ENCODE data around the gene SRSF9. TPM values are rescaled to one million over a fixed set of nuclear protein-coding genes. Genes with fewer than 3 reads are reported as not detected.

SRSF9 gene
- total RNA-seq, 1 donor from 2014 or later: 255 TPM

DNA sequence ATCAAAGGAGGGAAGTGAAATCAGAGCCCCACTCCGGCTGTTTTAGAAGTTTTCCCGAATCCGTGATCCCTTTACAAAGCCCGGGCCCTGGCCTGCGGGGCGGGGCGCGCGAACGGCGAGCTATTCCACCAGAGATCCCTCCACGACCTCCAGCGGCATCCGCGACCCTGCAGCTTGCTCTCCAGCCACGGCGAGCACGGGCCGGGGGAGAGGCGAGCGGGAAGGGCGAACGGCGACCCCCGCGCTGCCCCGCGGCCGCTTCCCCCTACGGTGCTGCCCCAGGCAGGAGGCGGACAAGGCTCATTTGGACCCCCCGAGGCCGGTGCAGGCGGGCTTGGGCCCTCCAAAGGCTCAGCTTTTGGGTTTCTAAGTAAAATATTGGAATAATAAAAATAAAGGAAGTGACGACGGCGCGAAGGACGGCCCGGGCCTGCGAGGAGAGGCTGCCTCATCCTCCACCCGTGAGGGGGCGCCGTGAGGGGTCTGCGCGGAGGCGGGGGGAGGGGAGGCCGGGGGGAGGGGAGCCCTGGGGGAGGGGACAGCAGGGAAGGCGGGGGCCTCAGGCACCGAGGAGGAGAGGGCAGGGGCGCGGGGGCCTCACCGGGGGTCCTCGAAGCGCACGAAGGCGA, 613 bp downstream of the SRSF9 start:
- H3K4me3 Mint-ChIP-seq (ENCODE audit: unreplicated experiment): peak overlapping the region; percentile 95
- H3K27me3 Mint-ChIP-seq (ENCODE audit: unreplicated experiment): peaks cover 3% of the 10 kb centered on the region
- peaks cover 19% of the 10 kb centered on the region for H3K36me3 Mint-ChIP-seq (ENCODE audit: low read depth, unreplicated experiment)
- peaks cover 10% of the 10 kb centered on the region for H3K4me1 Mint-ChIP-seq (ENCODE audit: unreplicated experiment)
- TF ChIP-seq, protein P1, sequence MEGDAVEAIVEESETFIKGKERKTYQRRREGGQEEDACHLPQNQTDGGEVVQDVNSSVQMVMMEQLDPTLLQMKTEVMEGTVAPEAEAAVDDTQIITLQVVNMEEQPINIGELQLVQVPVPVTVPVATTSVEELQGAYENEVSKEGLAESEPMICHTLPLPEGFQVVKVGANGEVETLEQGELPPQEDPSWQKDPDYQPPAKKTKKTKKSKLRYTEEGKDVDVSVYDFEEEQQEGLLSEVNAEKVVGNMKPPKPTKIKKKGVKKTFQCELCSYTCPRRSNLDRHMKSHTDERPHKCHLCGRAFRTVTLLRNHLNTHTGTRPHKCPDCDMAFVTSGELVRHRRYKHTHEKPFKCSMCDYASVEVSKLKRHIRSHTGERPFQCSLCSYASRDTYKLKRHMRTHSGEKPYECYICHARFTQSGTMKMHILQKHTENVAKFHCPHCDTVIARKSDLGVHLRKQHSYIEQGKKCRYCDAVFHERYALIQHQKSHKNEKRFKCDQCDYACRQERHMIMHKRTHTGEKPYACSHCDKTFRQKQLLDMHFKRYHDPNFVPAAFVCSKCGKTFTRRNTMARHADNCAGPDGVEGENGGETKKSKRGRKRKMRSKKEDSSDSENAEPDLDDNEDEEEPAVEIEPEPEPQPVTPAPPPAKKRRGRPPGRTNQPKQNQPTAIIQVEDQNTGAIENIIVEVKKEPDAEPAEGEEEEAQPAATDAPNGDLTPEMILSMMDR (IDR thresholded peaks at IDR 0.05; ENCODE audit: unreplicated experiment): no peak
- no peaks in the 10 kb centered on the region for H3K9me3 Mint-ChIP-seq (ENCODE audit: unreplicated experiment)
- peak; percentile 57 for DNase-seq (ENCODE audit: low spot score)
- peak overlapping the region; percentile 93 for H3K27ac Mint-ChIP-seq (ENCODE audit: unreplicated experiment)

DNA sequence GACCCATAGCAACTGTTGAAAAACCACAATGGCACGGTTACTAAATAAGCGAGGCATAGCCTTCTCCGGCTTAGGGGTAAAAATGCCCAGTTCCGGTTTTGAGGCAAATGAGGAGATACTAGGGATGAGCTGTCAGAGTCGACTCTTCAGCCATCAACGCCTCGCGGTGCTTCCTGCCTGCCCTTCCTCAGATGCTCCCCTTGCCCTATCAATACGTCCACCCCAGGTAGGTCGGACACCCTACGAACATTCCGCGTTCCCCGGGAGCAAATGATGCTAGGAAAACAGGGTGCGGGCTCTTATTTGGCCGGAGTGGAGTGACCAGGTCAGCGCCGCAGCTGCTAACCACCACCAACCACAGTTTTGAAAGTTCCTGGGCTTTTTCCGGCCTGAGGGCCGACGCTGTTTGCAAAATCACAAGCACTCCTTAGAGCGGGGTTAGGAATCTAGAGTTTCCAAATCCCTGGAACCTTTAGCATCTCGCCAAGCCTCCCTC, 1.2 kb downstream of the SRSF9 start:
- peaks cover 25% of the 10 kb centered on the region for H3K36me3 Mint-ChIP-seq (ENCODE audit: low read depth, unreplicated experiment)
- TF ChIP-seq, protein P1 (IDR thresholded peaks at IDR 0.05; ENCODE audit: unreplicated experiment): no peak
- peak overlapping the region; percentile 93 for H3K27ac Mint-ChIP-seq (ENCODE audit: unreplicated experiment)
- peaks cover 10% of the 10 kb centered on the region for H3K4me1 Mint-ChIP-seq (ENCODE audit: unreplicated experiment)
- peak; percentile 60 for DNase-seq (ENCODE audit: low spot score)
- peak overlapping the region; percentile 95 for H3K4me3 Mint-ChIP-seq (ENCODE audit: unreplicated experiment)
- peaks cover 5% of the 10 kb centered on the region for H3K27me3 Mint-ChIP-seq (ENCODE audit: unreplicated experiment)
- H3K9me3 Mint-ChIP-seq (ENCODE audit: unreplicated experiment): no peaks in the 10 kb centered on the region

DNA sequence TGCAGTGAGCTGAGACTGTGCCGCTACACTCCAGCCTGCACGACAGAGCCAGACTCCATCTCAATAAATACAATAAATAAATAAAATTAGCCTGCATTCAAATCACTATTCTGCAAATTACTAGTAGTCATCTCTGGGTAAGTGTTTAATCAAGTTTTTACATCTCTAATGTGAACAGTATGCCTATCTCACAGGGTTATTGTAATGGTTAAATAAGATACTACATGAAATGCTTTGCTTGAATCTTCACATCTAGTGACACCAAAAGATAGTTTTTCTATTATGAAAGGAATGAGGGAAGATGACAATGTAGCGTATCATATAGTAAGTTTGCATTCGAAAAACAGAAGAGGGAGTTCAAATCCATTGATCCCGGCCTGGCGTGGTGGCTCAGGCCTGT, 2.1 kb downstream of the SRSF9 start:
- Mint-ChIP-seq H3K27ac (ENCODE audit: unreplicated experiment) (peak overlapping the region; percentile 71), H3K9me3 (ENCODE audit: unreplicated experiment) (no peaks in the 10 kb centered on the region), H3K4me1 (ENCODE audit: unreplicated experiment) (peaks cover 10% of the 10 kb centered on the region), H3K4me3 (ENCODE audit: unreplicated experiment) (peak overlapping the region; percentile 95), H3K36me3 (ENCODE audit: low read depth, unreplicated experiment) (peaks cover 26% of the 10 kb centered on the region), H3K27me3 (ENCODE audit: unreplicated experiment) (peaks cover 3% of the 10 kb centered on the region)
- DNase-seq (ENCODE audit: low spot score): no peak
- TF ChIP-seq, protein P1 (IDR thresholded peaks at IDR 0.05; ENCODE audit: unreplicated experiment): no peak

DNA sequence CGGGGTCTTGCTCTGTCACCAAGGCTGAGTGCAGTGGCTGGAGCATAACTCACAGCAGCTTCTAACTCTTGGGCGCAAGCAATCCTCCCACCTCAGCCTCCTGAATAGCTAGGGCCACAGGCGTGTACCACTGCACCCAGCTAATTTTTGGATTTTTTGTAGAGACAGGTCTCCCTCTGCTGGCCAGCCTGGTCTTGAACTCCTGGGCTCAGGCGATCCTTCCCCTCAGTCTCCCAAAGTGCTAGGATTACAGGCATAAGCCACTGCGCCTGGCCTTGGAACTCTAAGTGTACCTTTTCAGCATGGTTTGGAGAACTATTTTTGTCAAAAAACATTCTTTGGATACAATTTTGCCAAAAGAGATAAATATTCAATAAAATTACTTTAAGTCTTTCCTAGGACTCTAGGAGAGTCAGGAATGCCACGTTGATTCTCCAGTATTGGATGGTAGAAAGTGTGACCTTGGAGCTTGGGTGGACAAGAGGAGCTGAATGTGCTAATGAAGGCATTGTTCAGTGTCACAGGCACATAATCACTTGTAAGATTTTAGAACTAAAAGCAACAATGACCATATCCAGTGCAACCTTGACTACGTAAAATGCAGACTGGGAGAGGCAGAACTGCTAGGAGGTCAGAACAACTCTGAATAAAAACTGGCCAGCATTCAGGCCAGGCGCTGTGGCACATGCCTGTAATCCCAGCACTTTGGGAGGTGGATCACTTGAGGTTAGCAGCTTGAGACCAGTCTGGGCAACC, 2.8 kb downstream of the SRSF9 start:
- TF ChIP-seq, protein P1 (IDR thresholded peaks at IDR 0.05; ENCODE audit: unreplicated experiment): peak; percentile 33
- peaks cover 30% of the 10 kb centered on the region for H3K36me3 Mint-ChIP-seq (ENCODE audit: low read depth, unreplicated experiment)
- DNase-seq (ENCODE audit: low spot score): peak; percentile 39
- no peak overlapping the region for H3K4me3 Mint-ChIP-seq (ENCODE audit: unreplicated experiment)
- H3K4me1 Mint-ChIP-seq (ENCODE audit: unreplicated experiment): peaks cover 10% of the 10 kb centered on the region
- no peaks in the 10 kb centered on the region for H3K9me3 Mint-ChIP-seq (ENCODE audit: unreplicated experiment)
- H3K27me3 Mint-ChIP-seq (ENCODE audit: unreplicated experiment): peaks cover 3% of the 10 kb centered on the region
- peak overlapping the region; percentile 30 for H3K27ac Mint-ChIP-seq (ENCODE audit: unreplicated experiment)

DNA sequence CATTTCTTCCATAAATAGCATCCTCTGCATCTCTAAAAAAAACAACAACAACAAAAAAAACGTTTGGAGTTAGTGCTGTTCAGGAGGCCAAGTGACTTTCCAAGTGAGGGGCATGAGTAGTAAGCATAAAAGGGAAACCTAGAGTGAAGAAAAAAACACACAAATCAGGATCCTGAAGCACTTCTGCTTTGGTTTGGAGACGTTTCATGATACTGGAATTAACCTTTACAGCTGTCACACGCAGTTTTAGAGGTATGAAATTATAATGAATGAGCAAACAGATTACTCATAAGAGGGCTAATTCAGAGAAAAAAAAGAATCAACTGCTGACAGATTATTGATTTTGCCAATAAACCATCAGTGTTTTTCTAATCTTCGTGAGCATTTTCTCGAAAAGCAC, 3.8 kb downstream of the SRSF9 start:
- peaks cover 30% of the 10 kb centered on the region for H3K36me3 Mint-ChIP-seq (ENCODE audit: low read depth, unreplicated experiment)
- H3K27me3 Mint-ChIP-seq (ENCODE audit: unreplicated experiment): peaks cover 2% of the 10 kb centered on the region
- H3K4me3 Mint-ChIP-seq (ENCODE audit: unreplicated experiment): peak overlapping the region; percentile 19
- DNase-seq (ENCODE audit: low spot score): no peak
- TF ChIP-seq, protein P1 (IDR thresholded peaks at IDR 0.05; ENCODE audit: unreplicated experiment): no peak
- H3K4me1 Mint-ChIP-seq (ENCODE audit: unreplicated experiment): peaks cover 10% of the 10 kb centered on the region
- H3K9me3 Mint-ChIP-seq (ENCODE audit: unreplicated experiment): no peaks in the 10 kb centered on the region
- H3K27ac Mint-ChIP-seq (ENCODE audit: unreplicated experiment): peak overlapping the region; percentile 27
